ENCODE results near the gene ST8SIA1.
A peak's percentile ranks its signal among the peaks of the same experiment; 100 is the strongest.
"Not testable (repeated sequence)": the region's sequence is repeated elsewhere in the genome, so short reads cannot be mapped to it uniquely, and the experiment has no call there.

Gene ST8SIA1

DNA sequence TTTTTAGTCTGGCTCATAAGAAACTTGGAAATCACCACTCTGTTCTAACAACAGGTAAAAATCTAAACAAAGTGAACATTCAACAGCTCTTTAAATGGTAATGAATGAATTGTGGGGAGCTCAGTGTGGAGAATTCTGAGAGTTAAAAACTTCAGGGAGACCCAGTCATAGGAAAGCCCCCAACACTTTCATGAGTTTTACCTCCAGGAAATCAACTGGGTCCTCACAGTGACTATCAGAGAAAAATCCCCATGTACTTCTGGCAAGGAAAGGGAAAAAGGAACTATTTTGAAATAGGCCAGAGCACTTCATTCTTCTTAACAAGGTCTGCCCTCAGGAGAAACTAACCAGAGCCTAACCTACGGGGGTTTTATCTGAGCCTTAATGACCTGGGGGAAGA, 153.8 kb downstream of the ST8SIA1 start:
- DNase-seq (ENCODE audit: low read depth in 3 of 3, low spot score in 1 of 3), result no peak

DNA sequence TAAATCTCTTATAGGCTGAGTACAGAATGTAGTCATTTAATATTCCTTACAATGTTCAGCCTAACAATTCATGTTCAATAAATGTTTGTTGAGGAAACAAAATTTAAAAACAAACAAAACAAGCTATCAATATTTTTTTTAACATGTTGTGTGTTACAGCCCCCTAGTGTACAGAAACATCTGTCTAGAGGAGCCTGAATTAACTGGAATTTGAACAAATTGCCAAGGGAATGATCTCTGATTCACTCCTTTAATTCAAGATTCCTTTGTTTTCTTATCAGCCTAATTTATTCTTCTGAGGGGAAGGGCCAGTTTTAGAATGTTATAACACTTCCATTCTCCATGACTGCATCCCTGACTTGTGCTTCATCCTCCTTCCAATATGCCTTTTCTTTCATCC, 161.3 kb downstream of the ST8SIA1 start:
- DNase-seq (ENCODE audit: low read depth in 3 of 3, low spot score in 1 of 3), result no peak

DNA sequence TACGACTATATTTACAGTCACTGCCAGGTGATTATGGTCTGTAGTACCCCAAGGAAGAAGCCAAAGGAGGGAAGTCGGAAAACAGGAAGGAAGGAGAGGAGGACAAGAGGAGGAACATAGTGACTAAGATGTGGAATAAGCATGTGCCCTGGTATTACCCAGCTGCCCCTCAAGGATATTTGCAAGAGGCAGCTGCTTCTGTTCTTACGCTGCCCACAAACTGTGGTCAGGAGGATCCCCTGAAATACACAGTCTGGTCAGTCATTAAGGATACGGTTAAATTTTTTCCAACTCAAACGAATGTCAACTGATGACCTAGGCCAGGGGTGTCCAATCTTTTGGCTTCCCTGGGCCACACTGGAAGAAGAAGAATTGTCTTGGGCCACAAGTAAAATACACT, 162.0 kb downstream of the ST8SIA1 start:
- DNase-seq (ENCODE audit: low read depth in 3 of 3, low spot score in 1 of 3), result no peak

DNA sequence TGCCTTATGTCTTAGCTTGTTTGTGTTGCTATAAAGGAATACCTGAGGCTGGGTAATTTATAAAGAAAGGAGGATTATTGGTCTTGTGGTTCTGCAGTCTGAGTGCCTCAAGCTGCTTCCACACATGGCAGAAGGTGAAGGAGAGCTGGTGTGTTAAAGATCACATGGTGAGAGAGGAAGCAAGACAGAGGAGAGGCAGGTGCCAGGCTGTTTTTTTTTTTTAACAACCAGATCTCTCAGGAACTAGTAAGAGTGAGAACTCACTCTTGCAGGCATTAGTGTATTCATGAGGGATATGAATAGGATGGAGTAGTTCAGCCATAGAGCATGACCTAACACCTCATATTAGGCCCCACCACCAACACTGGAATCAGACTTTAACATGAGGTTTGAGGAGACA, 165.1 kb downstream of the ST8SIA1 start:
- DNase-seq (ENCODE audit: low read depth in 3 of 3, low spot score in 1 of 3), result no peak

DNA sequence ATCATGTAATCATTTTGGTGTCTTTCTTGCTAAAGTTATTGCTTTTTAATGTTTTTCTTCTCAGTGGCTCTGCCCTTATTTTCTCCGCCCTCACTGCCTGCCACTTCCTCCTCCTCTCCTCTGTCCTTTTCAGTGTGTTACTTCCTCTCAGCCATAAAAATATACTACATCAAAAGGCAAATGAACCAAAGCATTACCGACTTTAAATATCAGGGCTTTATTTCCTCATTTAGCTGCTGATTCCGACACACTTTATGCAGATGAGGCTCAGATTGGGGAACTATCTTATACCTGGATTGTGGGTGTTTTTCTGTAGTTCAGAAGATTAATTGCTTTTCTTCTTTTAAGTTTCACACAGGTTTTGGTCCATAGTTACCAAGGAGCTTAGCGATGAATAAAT, 170.4 kb downstream of the ST8SIA1 start:
- DNase-seq (ENCODE audit: low read depth in 3 of 3, low spot score in 1 of 3), result no peak

DNA sequence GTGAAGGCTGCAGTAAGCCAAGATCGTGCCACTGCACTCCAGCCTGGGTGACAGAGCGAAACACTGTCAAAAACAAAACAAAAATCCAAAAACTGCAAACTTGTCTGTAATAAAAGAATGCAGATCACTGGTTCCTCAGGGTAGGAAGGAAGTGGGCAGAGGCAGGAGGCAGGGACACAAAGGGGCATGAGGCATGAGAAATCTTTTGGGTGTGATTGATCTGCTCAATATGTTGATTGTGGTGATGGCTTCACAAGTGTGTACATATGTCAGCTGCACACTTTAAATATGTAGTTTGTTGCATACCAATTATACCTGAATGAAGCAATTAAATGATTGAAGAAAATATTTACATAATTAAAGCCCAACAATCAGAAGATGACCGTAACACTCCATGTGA, 170.9 kb downstream of the ST8SIA1 start:
- DNase-seq (ENCODE audit: low read depth in 3 of 3, low spot score in 1 of 3), result no peak

DNA sequence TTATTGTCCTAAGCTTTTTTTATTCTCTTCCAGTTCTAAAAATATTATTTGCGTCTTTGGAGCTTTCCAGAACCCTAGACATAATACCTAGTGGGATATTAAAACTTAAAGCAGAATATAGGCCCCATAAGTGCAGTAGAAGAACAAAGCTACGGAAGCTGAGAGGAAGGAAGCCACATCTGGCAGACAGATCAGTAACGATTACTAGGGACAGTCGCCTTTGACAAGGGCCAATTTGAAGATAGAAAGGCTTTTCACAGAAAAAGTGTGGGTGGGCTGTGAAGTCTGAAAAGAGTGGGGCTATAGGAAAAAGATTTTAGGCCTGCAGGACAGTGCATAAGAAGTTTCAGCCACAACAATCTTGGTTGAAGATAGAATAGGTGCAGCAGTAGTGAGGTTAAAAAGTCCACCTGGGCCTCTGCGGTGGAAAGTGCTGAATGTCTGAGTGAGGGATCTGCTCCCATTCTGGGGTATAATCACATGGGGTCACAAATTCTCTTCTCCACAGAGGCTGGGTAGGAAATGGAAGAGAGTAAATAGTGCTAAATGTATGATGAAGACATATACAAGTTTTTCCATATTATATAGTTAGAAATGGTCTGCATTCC, 174.0 kb downstream of the ST8SIA1 start:
- no peak for DNase-seq (ENCODE audit: low read depth in 3 of 3, low spot score in 1 of 3)

DNA sequence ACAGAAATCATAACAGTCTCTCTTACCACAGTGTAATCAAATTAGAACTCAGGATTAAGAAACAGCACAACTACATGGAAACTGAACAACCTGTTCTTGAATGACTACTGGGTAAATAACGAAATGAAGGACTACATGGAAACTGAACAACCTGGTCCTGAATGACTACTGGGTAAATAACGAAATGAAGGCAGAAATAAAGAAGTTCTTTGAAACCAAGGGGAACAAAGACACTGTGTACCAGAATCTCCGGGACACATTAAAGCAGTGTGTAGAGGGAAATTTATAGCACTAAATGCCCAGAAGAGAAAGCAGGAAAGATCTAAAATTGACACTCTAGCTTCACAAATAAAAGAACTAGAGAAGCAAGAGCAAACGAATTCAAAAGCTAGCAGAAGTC, 185.2 kb downstream of the ST8SIA1 start:
- not testable (repeated sequence) for DNase-seq (ENCODE audit: low read depth in 3 of 3, low spot score in 1 of 3)

DNA sequence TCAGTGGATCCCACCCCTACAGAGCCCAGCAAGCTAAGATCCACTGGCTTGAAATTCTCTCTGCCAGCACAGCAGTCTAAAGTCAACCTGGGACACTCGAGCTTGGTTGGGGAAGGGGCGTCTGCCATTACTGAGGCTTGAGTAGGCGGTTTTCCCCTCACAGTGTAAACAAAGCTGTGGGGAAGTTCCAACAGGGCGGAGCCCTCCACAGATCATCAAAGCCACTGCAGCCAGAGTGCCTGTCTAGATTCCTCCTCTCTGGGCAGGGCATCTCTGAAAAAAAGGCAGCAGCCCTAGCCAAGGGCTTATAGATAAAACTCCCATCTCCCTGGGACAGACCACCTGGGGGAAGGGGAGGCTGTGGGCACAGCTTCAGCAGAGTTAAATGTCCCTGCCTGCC, 187.8 kb downstream of the ST8SIA1 start:
- peak in 1 of 3 donors; percentile 5 for DNase-seq (ENCODE audit: low read depth in 3 of 3, low spot score in 1 of 3)

Data from stimulated activated CD4-positive, alpha-beta T cell treated with anti-CD3 and anti-CD28 coated beads, TNF-alpha, amount 100 ng/mL, for 1 hour (primary cell).